A549 (cell line): ENCODE measurements around the gene HEXD.

Experiments used
- CEBPB ChIP-seq, 2 experiments: fragments of >200 bp in 1 of 2; sonication (Bioruptor Twin) in 1 of 2; formaldehyde crosslinking in 1 of 2; IDR thresholded peaks; 2 replicates each; pipeline ENCODE4 v1.6.1; 2012 to 2016
- ELK1 ChIP-seq: fragments of 150-350 bp; IDR thresholded peaks from 2 replicates; pipeline ENCODE4 v1.6.1; 2014; ENCODE audit warnings: low read depth, mild to moderate bottlenecking, low read length
- ESRRA ChIP-seq: fragments of 150-350 bp; IDR thresholded peaks from 2 replicates; pipeline ENCODE4 v1.6.1; 2014; ENCODE audit warnings: mild to moderate bottlenecking, low read length, borderline replicate concordance
- HDAC2 ChIP-seq: fragments of 200-600 bp; sonication (generic); IDR thresholded peaks from 2 replicates; pipeline ENCODE4 v1.6.1; 2016
- JUN ChIP-seq, 2 experiments: fragments of >200 bp; sonication (Bioruptor Twin); formaldehyde crosslinking; IDR thresholded peaks; 2 replicates in 1 of 2; 3 replicates in 1 of 2; pipeline ENCODE4 v1.6.1; 2016 to 2017
- MYC ChIP-seq: IDR thresholded peaks from 2 replicates; pipeline ENCODE4 v1.6.1; 2012; ENCODE audit warnings: mild to moderate bottlenecking, inconsistent platforms, low read length, improper control_type of control experiment, borderline replicate concordance
- POLR2A ChIP-seq: IDR thresholded peaks from 2 replicates; pipeline ENCODE4 v1.6.1; 2012; ENCODE audit warnings: mild to moderate bottlenecking, low read length
- RFX5 ChIP-seq: fragments of 450-650 bp; IDR thresholded peaks from 2 replicates; pipeline ENCODE4 v1.7.1; 2014; ENCODE audit warnings: antibody characterized with exemption, mild to moderate bottlenecking, moderate library complexity
- USF2 ChIP-seq: fragments of 450-650 bp; IDR thresholded peaks from 2 replicates; pipeline ENCODE4 v1.6.1; 2014; ENCODE audit warnings: antibody characterized with exemption
- TF ChIP-seq, protein P1 (sequence below): fragments of >200 bp; sonication (Bioruptor Twin); formaldehyde crosslinking; IDR thresholded peaks from 3 replicates; pipeline ENCODE4 v1.5.1; 2016
- TF ChIP-seq, protein P2 (sequence below): fragments of >200 bp; sonication (Bioruptor Twin); formaldehyde crosslinking; IDR thresholded peaks from 2 replicates; pipeline ENCODE4 v1.6.1; 2016
- TF ChIP-seq, protein P3 (sequence below): fragments of 200-600 bp; sonication (generic); IDR thresholded peaks from 2 replicates; pipeline ENCODE4 v1.6.1; 2016; ENCODE audit warnings: antibody characterized with exemption, mild to moderate bottlenecking, moderate library complexity

- TF ChIP-seq ESRRA (no peak), ELK1 (no peak), MYC (no peak), HDAC2 (no peak), POLR2A (no peak), JUN (IDR thresholded peaks at IDR 0.05) (no peak), RFX5 (no peak), CEBPB (IDR thresholded peaks at IDR 0.05) (no peak), USF2 (no peak)
- TF ChIP-seq, protein P1, sequence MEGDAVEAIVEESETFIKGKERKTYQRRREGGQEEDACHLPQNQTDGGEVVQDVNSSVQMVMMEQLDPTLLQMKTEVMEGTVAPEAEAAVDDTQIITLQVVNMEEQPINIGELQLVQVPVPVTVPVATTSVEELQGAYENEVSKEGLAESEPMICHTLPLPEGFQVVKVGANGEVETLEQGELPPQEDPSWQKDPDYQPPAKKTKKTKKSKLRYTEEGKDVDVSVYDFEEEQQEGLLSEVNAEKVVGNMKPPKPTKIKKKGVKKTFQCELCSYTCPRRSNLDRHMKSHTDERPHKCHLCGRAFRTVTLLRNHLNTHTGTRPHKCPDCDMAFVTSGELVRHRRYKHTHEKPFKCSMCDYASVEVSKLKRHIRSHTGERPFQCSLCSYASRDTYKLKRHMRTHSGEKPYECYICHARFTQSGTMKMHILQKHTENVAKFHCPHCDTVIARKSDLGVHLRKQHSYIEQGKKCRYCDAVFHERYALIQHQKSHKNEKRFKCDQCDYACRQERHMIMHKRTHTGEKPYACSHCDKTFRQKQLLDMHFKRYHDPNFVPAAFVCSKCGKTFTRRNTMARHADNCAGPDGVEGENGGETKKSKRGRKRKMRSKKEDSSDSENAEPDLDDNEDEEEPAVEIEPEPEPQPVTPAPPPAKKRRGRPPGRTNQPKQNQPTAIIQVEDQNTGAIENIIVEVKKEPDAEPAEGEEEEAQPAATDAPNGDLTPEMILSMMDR = no peak
- TF ChIP-seq, protein P2, sequence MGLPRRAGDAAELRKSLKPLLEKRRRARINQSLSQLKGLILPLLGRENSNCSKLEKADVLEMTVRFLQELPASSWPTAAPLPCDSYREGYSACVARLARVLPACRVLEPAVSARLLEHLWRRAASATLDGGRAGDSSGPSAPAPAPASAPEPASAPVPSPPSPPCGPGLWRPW = no peak
- TF ChIP-seq, protein P3, sequence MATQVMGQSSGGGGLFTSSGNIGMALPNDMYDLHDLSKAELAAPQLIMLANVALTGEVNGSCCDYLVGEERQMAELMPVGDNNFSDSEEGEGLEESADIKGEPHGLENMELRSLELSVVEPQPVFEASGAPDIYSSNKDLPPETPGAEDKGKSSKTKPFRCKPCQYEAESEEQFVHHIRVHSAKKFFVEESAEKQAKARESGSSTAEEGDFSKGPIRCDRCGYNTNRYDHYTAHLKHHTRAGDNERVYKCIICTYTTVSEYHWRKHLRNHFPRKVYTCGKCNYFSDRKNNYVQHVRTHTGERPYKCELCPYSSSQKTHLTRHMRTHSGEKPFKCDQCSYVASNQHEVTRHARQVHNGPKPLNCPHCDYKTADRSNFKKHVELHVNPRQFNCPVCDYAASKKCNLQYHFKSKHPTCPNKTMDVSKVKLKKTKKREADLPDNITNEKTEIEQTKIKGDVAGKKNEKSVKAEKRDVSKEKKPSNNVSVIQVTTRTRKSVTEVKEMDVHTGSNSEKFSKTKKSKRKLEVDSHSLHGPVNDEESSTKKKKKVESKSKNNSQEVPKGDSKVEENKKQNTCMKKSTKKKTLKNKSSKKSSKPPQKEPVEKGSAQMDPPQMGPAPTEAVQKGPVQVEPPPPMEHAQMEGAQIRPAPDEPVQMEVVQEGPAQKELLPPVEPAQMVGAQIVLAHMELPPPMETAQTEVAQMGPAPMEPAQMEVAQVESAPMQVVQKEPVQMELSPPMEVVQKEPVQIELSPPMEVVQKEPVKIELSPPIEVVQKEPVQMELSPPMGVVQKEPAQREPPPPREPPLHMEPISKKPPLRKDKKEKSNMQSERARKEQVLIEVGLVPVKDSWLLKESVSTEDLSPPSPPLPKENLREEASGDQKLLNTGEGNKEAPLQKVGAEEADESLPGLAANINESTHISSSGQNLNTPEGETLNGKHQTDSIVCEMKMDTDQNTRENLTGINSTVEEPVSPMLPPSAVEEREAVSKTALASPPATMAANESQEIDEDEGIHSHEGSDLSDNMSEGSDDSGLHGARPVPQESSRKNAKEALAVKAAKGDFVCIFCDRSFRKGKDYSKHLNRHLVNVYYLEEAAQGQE = no peak
These were observed 15.3 kb upstream of the HEXD start for GRCh38 chr17:82402865-82403264.
